HG03457 (cell line): ENCODE results near the gene CAMKK1.

Experiments
- ATAC-seq: cut with Tn5 transposase; IDR thresholded peaks from one replicate; pipeline ENCODE4 v1.9.1; 2021; ENCODE audit warnings: moderate number of reproducible peaks; ENCODE audit not compliant: unreplicated experiment

Gene CAMKK1

DNA sequence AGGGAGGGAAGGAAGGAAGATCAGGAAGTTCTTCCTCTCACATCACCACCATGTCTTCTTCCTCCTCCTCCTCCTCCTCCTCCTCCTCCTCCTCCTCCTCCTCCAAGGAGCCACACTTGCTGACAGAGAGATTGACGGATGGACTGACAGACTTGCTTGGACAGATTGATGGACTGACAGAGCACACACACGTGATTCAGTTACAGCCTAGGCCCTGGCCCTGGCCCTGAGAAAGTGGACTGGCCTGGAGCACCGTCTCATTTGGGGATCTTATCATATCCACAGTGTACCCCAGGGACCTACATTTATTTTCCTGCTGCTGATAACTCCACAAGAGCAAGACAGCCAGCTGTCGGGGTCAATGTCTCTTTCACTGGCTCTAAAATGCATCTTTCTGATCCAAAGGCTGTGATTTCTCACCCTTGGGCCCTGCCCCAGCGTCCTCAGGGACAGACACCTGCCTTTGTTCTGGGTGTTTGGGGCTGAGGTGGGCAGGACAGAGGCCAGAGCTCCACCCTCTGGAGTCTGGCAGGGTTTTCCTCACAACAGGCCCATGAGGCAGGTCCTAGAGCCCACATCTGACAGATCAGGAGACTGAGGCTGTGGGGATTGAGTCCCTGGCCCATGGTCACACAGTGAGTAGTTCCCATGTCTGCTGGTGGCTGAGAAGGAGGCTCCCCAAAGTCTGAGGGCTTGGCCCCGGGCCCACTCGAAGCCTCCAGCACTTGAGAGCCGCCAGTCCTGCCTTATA is 25.7 kb upstream of the CAMKK1 start:
- ATAC-seq: no peak

DNA sequence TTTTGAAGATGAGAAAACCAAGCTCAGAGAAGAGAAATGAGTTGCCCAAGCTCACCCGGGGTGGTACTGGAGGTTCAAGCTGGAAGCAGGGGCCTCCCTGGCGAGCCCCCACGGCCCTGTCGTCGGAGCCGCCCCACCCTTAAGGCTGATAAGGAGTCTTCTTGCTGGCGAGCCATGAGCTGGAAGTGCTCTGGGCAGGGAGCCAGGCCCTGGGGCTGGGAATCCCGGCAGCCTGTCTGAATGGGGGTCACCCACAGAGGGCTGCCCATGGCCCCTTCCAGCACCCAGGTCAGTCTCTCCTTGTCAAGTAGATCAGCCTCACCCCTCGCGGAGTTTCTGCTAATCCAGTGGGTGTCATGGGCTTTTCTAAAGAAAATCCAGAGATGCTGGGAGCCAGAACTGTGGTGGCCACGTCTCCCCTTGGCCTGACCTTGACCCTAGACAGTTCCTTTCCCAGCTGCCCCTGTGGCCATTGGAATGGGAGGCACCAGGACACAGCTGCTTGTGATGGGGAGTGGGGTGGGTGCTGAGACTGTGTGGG is 24.6 kb upstream of the CAMKK1 start:
- no peak for ATAC-seq

- no peak for ATAC-seq
These were observed 24.0 kb upstream of the CAMKK1 start for GRCh38 chr17:3916825-3917224.

DNA sequence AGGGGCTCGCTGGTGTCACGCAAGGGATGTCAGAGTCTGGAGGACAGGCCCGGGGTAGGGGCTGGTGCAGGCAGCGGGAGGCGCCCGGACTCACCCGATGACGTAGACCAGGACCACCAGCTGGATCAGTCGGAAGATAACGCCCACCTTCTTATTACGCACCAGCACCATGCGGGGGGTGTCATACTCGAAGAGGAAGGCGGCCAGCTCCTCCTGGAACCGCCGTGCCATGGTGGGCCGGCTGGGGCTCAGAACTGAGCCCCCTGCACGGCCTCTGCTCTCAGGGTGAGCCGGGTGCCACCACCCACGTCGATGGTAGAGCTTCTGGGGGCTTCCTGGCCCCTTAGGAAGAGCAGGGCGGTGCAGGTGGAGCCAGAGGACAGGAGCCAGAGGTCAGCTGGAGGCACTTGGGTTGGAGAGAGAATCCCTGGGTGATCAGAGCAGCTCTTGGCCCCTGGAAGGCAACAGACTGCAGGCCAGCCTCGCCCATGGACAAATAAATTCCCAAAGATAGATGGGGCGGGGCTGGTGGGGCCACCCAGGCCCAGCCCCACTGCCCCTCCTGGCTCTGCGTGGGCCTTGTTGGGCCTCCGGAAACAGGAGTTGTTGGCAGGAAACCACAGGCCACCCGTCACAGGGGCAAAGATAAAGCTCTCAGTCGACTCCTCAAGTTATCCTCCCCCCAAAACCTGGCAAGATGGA is 23.3 kb upstream of the CAMKK1 start, which contains the start of gene P2RX1:
TSS of gene P2RX1 (minus strand) at position 471 of the 702 bp plus-strand sequence. CDS start at position 231, 240 bp downstream.
- no peak for ATAC-seq

GRCh38 chr17:3915581-3915994 is 22.7 kb upstream of the CAMKK1 start:
- no peak for ATAC-seq

DNA sequence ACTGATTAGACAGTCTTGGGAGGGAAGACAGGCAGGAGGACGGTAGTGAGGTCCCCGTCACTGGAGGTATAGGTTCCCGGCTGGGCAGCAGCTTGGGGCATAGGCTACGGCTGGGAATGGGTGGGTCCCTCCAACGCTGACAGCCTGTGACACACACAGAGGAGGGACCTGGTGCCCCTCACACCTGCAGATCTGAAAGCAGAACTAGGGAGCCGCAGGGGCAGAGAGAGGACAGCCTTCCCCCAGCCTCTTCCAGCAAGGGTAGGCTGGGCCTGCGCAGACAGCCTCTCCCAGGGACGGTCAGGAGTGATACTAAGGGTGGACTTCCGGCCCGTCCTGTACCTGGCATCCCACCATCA is 21.4 kb upstream of the CAMKK1 start:
- no peak for ATAC-seq

GRCh38 chr17:3913531-3914311 is 20.9 kb upstream of the CAMKK1 start:
- ATAC-seq: no peak

DNA sequence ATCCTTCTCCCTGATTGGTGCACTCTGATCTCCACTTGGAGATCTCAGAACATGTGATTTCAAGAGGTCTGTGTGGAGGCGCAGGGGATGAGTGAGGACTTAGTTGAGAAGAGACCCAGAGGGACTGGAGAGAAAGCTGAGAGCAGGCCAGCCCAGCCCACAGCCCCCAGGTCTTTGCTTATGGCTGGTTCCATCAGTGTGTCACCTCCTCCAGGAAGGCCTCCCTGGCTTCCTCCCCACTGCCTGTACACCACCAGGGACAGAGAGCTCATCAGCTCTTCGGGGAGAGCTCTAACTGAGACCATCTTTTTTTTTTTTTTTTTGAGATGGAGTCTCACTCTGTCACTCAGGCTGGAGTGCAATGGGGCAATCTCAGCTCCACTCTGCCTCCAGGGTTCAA is 20.0 kb upstream of the CAMKK1 start:
- no peak for ATAC-seq

DNA sequence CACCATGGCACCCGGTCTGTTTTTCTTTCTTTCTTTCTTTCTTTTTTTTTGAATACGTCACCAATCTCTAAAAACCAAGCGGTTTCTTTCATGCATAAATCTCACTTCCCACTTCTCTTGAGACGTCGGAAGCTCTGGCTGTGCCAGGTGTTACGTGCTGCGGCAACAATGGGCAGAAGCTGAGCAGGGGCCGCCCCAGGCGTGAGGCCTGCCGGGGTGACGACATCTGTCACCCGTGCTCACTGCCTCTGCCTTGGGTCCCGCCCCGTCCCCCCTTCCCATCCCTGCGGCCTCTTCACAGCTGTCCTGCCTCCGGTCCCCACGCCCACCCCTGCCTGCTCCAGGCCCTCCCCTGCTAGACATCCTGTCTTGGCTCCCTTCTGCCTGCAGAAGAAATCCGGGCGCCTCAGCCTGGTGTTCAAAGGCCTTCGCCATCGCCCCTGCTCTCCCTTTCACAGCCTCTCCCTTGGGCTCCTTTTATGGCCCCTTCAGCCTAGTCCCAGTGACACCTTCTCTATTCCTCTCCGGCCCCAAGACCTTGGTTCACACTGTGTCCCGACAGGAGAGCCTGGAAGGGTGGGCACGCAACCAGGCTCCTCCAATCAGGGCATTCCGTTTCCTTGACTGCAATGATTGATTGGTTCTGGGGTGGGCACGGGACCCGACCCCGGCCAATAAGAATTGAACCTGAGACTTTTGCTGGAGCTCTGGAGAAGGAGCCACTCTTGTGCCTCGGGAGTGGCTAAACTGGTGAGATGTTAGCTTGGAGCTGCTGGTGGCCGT is 18.6 kb upstream of the CAMKK1 start:
- peak; percentile 46 for ATAC-seq

GRCh38 chr17:3910420-3911270 is 17.8 kb upstream of the CAMKK1 start:
- ATAC-seq: no peak

DNA sequence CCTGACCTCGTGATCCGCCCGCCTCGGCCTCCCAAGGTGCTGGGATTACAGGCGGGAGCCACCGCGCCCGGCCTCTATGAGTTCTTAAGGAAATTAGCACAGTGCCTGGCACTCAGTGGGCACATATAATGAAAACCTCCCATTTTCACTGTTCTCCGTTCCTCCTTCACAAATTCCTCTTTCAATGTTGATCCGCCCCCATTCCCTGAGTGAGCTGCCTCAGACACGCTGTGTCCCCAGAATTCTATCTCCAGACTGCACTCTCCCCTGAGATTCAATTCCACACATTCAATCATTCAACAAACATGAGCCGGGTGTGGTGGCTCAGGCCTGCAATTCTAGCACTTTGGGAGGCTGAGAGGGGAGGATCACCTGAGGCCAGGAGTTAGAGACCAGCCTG is 16.4 kb upstream of the CAMKK1 start:
- ATAC-seq: no peak

GRCh38 chr17:3907483-3908216 is 14.8 kb upstream of the CAMKK1 start:
- no peak for ATAC-seq

DNA sequence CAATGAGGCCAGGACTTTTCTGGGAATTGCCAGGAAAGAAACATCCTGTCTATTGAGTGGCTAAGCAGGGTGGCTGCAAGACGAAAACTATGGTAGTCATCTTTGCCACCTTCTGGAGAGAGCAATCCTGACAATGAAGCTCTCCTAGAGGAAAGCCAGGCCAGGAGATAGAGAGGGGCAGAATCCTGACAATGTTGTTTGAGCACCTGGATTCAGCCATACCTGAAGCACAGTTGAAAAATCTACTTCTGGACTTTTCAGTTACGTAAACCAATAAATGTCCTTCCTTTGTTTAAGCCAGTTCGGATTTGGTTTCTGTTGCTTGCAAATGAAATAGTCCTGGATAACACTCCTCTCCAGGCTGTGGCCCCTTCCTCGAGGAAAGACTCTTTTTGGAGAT is 14.0 kb upstream of the CAMKK1 start:
- ATAC-seq: no peak

GRCh38 chr17:3905017-3905520 is 12.2 kb upstream of the CAMKK1 start:
- no peak for ATAC-seq

GRCh38 chr17:3904501-3904900 is 11.6 kb upstream of the CAMKK1 start:
- ATAC-seq: no peak

DNA sequence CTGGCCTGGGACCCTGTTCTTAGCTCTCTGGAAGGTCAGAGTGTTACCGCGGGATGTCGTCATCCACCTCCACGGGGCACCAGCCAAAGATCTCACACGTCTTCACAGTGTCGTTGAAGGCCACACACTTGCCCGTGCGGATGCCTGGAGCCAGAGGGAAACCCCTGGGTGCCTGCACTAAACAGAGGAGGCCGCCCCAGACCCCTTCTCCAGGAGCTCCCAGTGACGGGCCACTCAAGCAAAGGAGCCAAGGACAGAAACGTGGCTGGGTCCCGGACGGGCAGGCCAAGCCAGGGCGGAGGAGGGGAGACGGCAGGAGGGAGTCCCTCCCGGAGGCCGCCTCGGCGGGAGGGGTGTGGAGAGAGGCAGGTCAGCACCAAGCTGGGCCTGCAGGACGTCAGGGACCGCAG is 11.0 kb upstream of the CAMKK1 start:
- ATAC-seq: no peak

- no peak for ATAC-seq
These were observed 10.4 kb upstream of the CAMKK1 start for GRCh38 chr17:3903051-3903825.

GRCh38 chr17:3900646-3901045 is 7.8 kb upstream of the CAMKK1 start:
- no peak for ATAC-seq
